Measurements from ENCODE around the gene SLC24A3. TPM values are rescaled to one million over a fixed set of nuclear protein-coding genes. Genes with fewer than 3 reads are reported as not detected.

Gene SLC24A3
- total RNA-seq, 1 donor from 2014 or later, result 0.21 TPM

- Histone ChIP-seq H3K27ac (no peak overlapping the region), H3K27me3 (no peaks in the 10 kb centered on the region), H3K36me3 (no peaks in the 10 kb centered on the region), H3K9me3 (ENCODE audit: low read depth) (no peaks in the 10 kb centered on the region), H3K4me2 (no peak overlapping the region), H3K4me3 (no peak overlapping the region), H4K20me1 (ENCODE audit: low read depth) (peaks cover 12% of the 10 kb centered on the region), H3K79me2 (ENCODE audit: low read depth) (no peaks in the 10 kb centered on the region), H2AFZ (replicated peaks) (no peak overlapping the region), H3K9ac (no peak overlapping the region), H3K4me1 (peaks cover 6% of the 10 kb centered on the region), H3F3A (ENCODE audit: low read depth) (no peaks in the 10 kb centered on the region)
- no peak for DNase-seq (ENCODE audit: low spot score)
- H3K9me3 Mint-ChIP-seq, result no peaks in the 10 kb centered on the region
- peaks cover 13% of the 10 kb centered on the region for H3K36me3 Mint-ChIP-seq
- peaks cover 10% of the 10 kb centered on the region for H3K27me3 Mint-ChIP-seq (ENCODE audit: insufficient read depth, low read depth)
- no peak overlapping the region for H3K4me3 Mint-ChIP-seq
- no peak for TF ChIP-seq EZH2phosphoT487 (IDR thresholded peaks at IDR 0.05)
- TF ChIP-seq EZH2 (IDR thresholded peaks at IDR 0.05), result no peak
- no peak for TF ChIP-seq CTCF (IDR thresholded peaks at IDR 0.05)
- H3K4me1 Mint-ChIP-seq, result peaks cover 40% of the 10 kb centered on the region
- peak overlapping the region; percentile 60 for H3K27ac Mint-ChIP-seq
These were observed 554.6 kb downstream of the SLC24A3 start for GRCh38 chr20:19767070-19767469.

GRCh38 chr20:19768325-19768842 is 555.9 kb downstream of the SLC24A3 start:
- Mint-ChIP-seq H3K4me3 (no peak overlapping the region), H3K9me3 (no peaks in the 10 kb centered on the region), H3K4me1 (peaks cover 42% of the 10 kb centered on the region), H3K27me3 (ENCODE audit: insufficient read depth, low read depth) (peaks cover 10% of the 10 kb centered on the region), H3K27ac (no peak overlapping the region), H3K36me3 (peaks cover 10% of the 10 kb centered on the region)
- TF ChIP-seq CTCF (IDR thresholded peaks at IDR 0.05) (no peak), EZH2 (IDR thresholded peaks at IDR 0.05) (no peak), EZH2phosphoT487 (IDR thresholded peaks at IDR 0.05) (no peak)
- Histone ChIP-seq H4K20me1 (ENCODE audit: low read depth) (peaks cover 12% of the 10 kb centered on the region), H2AFZ (replicated peaks) (no peak overlapping the region), H3K4me1 (peaks cover 6% of the 10 kb centered on the region), H3K9me3 (ENCODE audit: low read depth) (no peaks in the 10 kb centered on the region), H3K4me3 (no peak overlapping the region), H3K9ac (no peak overlapping the region), H3K79me2 (ENCODE audit: low read depth) (no peaks in the 10 kb centered on the region), H3F3A (ENCODE audit: low read depth) (no peaks in the 10 kb centered on the region), H3K27ac (no peak overlapping the region), H3K27me3 (no peaks in the 10 kb centered on the region), H3K4me2 (no peak overlapping the region), H3K36me3 (no peaks in the 10 kb centered on the region)
- no peak for DNase-seq (ENCODE audit: low spot score)

- no peak for DNase-seq (ENCODE audit: low spot score)
- H3K4me3 Mint-ChIP-seq, result no peak overlapping the region
- TF ChIP-seq EZH2phosphoT487 (IDR thresholded peaks at IDR 0.05) (no peak), CTCF (IDR thresholded peaks at IDR 0.05) (no peak), EZH2 (IDR thresholded peaks at IDR 0.05) (no peak)
These were observed 557.1 kb downstream of the SLC24A3 start for GRCh38 chr20:19769507-19769906.

More at GRCh38 chr20:19769507-19769906, 557.1 kb downstream of the SLC24A3 start:
- Histone ChIP-seq H2AFZ (replicated peaks) (no peak overlapping the region), H3K27ac (no peak overlapping the region), H3K9me3 (ENCODE audit: low read depth) (no peaks in the 10 kb centered on the region), H3K4me2 (no peak overlapping the region), H3K4me3 (no peak overlapping the region), H3K9ac (no peak overlapping the region), H4K20me1 (ENCODE audit: low read depth) (peaks cover 12% of the 10 kb centered on the region), H3F3A (ENCODE audit: low read depth) (no peaks in the 10 kb centered on the region), H3K36me3 (no peaks in the 10 kb centered on the region), H3K4me1 (peaks cover 12% of the 10 kb centered on the region), H3K79me2 (ENCODE audit: low read depth) (no peaks in the 10 kb centered on the region), H3K27me3 (no peaks in the 10 kb centered on the region)
- peaks cover 10% of the 10 kb centered on the region for H3K27me3 Mint-ChIP-seq (ENCODE audit: insufficient read depth, low read depth)
- H3K36me3 Mint-ChIP-seq, result peaks cover 10% of the 10 kb centered on the region
- H3K9me3 Mint-ChIP-seq, result no peaks in the 10 kb centered on the region
- H3K4me1 Mint-ChIP-seq, result peaks cover 44% of the 10 kb centered on the region
- no peak overlapping the region for H3K27ac Mint-ChIP-seq
